HT1080 (cell line): ENCODE data around the gene MYBBP1A. TPM values are rescaled to one million over a fixed set of nuclear protein-coding genes. Genes with fewer than 3 reads are reported as not detected.
A peak's percentile ranks its signal among the peaks of the same experiment; 100 is the strongest.

Source experiments
- DNase-seq: peaks from one replicate; pipeline ENCODE4 v3.0.0-alpha.2; 2015; ENCODE audit warnings: low read depth
- total RNA-seq: library from RNA; depleted of rRNA; stranded (reverse); fragments of >200 nt; shearing (Covaris generic); gene quantifications from 2 replicates; pipeline ENCODE4 v1.2.3, GENCODE V29; 2014

The MYBBP1A gene
- total RNA-seq, 1 experiment from 2014 or later = 117 TPM

GRCh38 chr17:4538236-4539002 lies 16.8 kb downstream of the MYBBP1A start:
- DNase-seq = no peak

- no peak for DNase-seq
Observed at GRCh38 chr17:4537451-4538235, 17.5 kb downstream of the MYBBP1A start.

- DNase-seq = no peak
Observed at GRCh38 chr17:4536742-4537411, 18.3 kb downstream of the MYBBP1A start.

- DNase-seq = no peak
Observed at GRCh38 chr17:4536259-4536741, 18.9 kb downstream of the MYBBP1A start.

GRCh38 chr17:4535667-4536258 lies 19.4 kb downstream of the MYBBP1A start:
- DNase-seq = no peak

- DNase-seq = no peak
Observed at GRCh38 chr17:4534928-4535666, 20.1 kb downstream of the MYBBP1A start.

GRCh38 chr17:4534515-4534914 lies 20.7 kb downstream of the MYBBP1A start:
- DNase-seq = no peak

GRCh38 chr17:4533523-4534504 lies 21.4 kb downstream of the MYBBP1A start:
- DNase-seq = peak; percentile 43

GRCh38 chr17:4532860-4533522 lies 22.2 kb downstream of the MYBBP1A start:
- DNase-seq = no peak

- DNase-seq = no peak
Observed at GRCh38 chr17:4531988-4532736, 23.0 kb downstream of the MYBBP1A start.

GRCh38 chr17:4530799-4531730 lies 24.1 kb downstream of the MYBBP1A start:
- no peak for DNase-seq

GRCh38 chr17:4529533-4530152 lies 25.5 kb downstream of the MYBBP1A start:
- DNase-seq = no peak

- no peak for DNase-seq
Observed at GRCh38 chr17:4527566-4528125, 27.5 kb downstream of the MYBBP1A start.

GRCh38 chr17:4527134-4527533 lies 28.1 kb downstream of the MYBBP1A start:
- DNase-seq = no peak

- no peak for DNase-seq
Observed at GRCh38 chr17:4525691-4526397, 29.3 kb downstream of the MYBBP1A start.

- no peak for DNase-seq
Observed at GRCh38 chr17:4523946-4524345, 31.2 kb downstream of the MYBBP1A start.
